Prostate gland (tissue), 2 donors: ENCODE results near the gene OR52I1. TPM values are rescaled to one million over a fixed set of nuclear protein-coding genes. Genes with fewer than 3 reads are reported as not detected.
A peak's percentile ranks its signal among the peaks of the same experiment; 100 is the strongest.

ENCODE experiments used
- DNase-seq: peaks from one replicate; pipeline ENCODE4 v3.0.0-alpha.2; 2019; ENCODE audit warnings: low spot score
- H3K27ac ChIP-seq, 2 donors: fragments of 200-600 bp; sonication (generic); 2 replicates each; pipeline ENCODE4 v1.5.1; 2017 to 2019
- H3K27me3 ChIP-seq: fragments of 200-600 bp; sonication (generic); replicated peaks from 2 replicates; pipeline ENCODE4 v1.5.1; 2019; ENCODE audit not compliant: insufficient read depth
- H3K36me3 ChIP-seq, 2 donors: fragments of 200-600 bp; sonication (generic); 1 replicate in 1 of 2; 2 replicates in 1 of 2; pipeline versions ENCODE4 v1.5.1 to v1.8.1; 2017 to 2019
- H3K4me1 ChIP-seq: fragments of 200-600 bp; sonication (generic); replicated peaks from 2 replicates; pipeline ENCODE4 v1.5.1; 2019
- H3K4me3 ChIP-seq, 2 donors: fragments of 200-600 bp; sonication (generic); 2 replicates each; pipeline ENCODE4 v1.5.1; 2017 to 2019
- H3K9me3 ChIP-seq: fragments of 200-600 bp; sonication (generic); 2 replicates; pipeline ENCODE4 v1.5.1; 2017
- POLR2A ChIP-seq: fragments of 450-650 bp; IDR thresholded peaks from one replicate; pipeline ENCODE4 v1.6.1; 2016; ENCODE audit warnings: antibody characterized with exemption, mild to moderate bottlenecking
- POLR2AphosphoS5 ChIP-seq: sonication (generic); formaldehyde crosslinking; IDR thresholded peaks from one replicate; pipeline ENCODE4 v1.6.1; 2017; ENCODE audit warnings: antibody characterized with exemption
- WGBS: methylation state at CpG from one replicate; pipeline ENCODE4 v1.1.5; 2018; 5-methylcytosine and 5-hydroxymethylcytosine counted together
- intact Hi-C: fragments of 100-400 bp; cut with DNase I; formaldehyde crosslinking; loops from one replicate; pipeline ENCODE4 v1.14.2; 2022
- total RNA-seq, 2 donors: library from RNA; depleted of rRNA; stranded (reverse); fragments of >200 nt; gene quantifications; one replicate each; pipeline ENCODE4 v1.1.0, GENCODE V29; 2016
- TF ChIP-seq, protein P1 (sequence below), 4 experiments: fragments of 200-600 bp in 2 of 4; fragments of 450-650 bp in 2 of 4; sonication (generic) in 2 of 4; IDR thresholded peaks; 1 replicate in 3 of 4; 2 replicates in 1 of 4; pipeline ENCODE4 v1.5.1; 2016 to 2019; ENCODE audit warnings: antibody characterized with exemption in 4 of 4, mild to moderate bottlenecking in 2 of 4, moderate library complexity in 2 of 4

OR52I1 gene, protein sequence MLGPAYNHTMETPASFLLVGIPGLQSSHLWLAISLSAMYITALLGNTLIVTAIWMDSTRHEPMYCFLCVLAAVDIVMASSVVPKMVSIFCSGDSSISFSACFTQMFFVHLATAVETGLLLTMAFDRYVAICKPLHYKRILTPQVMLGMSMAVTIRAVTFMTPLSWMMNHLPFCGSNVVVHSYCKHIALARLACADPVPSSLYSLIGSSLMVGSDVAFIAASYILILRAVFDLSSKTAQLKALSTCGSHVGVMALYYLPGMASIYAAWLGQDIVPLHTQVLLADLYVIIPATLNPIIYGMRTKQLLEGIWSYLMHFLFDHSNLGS
- total RNA-seq: not detected

DNA sequence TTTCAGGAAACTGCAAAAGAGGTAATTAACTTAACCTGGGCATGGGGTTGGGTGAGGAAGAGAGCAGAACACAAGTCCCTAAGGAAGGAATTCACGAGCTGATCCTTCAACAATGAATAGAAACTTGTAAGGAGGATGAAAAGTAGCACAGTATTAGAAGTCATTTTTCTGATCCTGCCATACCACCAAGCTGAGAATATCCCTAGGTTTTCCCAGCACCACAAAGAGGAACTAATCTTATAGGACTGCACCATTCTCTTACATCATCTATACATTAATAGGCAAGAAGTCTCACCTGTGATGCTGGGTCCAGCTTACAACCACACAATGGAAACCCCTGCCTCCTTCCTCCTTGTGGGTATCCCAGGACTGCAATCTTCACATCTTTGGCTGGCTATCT is at the start of gene OR52I1:
Gene OR52I1 (plus strand): TSS at position 301 of the 400 bp plus-strand sequence. CDS start 0 bp downstream, at position 301.
- H3K27ac ChIP-seq: no peak within 1 kb of the TSS
- WGBS: 83% methylated on average over 1 of the region's 1 CpG
- no peaks in the 10 kb centered on the region for H3K4me1 ChIP-seq
- no peak within 1 kb of the TSS for H3K4me3 ChIP-seq
- DNase-seq: no peak
- no peaks in the 10 kb centered on the region for H3K36me3 ChIP-seq
- intact Hi-C loops: no loop called here
- H3K27me3 ChIP-seq: no peaks in the 10 kb centered on the region
- H3K9me3 ChIP-seq: no peaks in the 10 kb centered on the region
- TF ChIP-seq POLR2AphosphoS5 (no peak), POLR2A (no peak)
- TF ChIP-seq, protein P1, sequence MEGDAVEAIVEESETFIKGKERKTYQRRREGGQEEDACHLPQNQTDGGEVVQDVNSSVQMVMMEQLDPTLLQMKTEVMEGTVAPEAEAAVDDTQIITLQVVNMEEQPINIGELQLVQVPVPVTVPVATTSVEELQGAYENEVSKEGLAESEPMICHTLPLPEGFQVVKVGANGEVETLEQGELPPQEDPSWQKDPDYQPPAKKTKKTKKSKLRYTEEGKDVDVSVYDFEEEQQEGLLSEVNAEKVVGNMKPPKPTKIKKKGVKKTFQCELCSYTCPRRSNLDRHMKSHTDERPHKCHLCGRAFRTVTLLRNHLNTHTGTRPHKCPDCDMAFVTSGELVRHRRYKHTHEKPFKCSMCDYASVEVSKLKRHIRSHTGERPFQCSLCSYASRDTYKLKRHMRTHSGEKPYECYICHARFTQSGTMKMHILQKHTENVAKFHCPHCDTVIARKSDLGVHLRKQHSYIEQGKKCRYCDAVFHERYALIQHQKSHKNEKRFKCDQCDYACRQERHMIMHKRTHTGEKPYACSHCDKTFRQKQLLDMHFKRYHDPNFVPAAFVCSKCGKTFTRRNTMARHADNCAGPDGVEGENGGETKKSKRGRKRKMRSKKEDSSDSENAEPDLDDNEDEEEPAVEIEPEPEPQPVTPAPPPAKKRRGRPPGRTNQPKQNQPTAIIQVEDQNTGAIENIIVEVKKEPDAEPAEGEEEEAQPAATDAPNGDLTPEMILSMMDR (IDR thresholded peaks at IDR 0.05): no peak

DNA sequence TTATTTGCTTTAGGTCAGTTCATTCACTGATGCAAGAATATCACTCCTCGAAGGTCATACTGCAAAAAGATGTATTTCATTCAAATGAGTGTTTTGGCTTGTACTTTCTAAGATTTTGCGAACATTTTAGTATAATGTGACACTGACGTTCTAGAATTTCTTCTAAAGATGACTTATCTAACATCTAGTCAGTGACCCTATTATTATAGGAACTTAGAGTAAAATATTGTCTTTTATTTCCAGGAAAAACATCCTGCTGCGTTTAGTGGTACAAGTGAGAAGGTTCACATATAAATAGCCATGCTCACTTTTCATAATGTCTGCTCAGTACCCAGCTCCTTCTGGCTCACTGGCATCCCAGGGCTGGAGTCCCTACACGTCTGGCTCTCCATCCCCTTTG is 48.9 kb upstream of the OR52I1 start, which contains the start of gene OR52M1:
Gene OR52M1 (plus strand): TSS at position 301 of the 400 bp plus-strand sequence. CDS start 0 bp downstream, at position 301.
- no peak within 1 kb of the TSS for H3K4me3 ChIP-seq
- no peak for DNase-seq
- TF ChIP-seq POLR2A: no peak
- TF ChIP-seq, protein P1 (IDR thresholded peaks at IDR 0.05): no peak
- TF ChIP-seq POLR2AphosphoS5: no peak
- no peaks in the 10 kb centered on the region for H3K27me3 ChIP-seq
- WGBS: 92% methylated on average over 5 of the region's 5 CpGs
- no peaks in the 10 kb centered on the region for H3K4me1 ChIP-seq
- no peak within 1 kb of the TSS for H3K27ac ChIP-seq
- H3K9me3 ChIP-seq: no peaks in the 10 kb centered on the region
- intact Hi-C loops: no loop called here
- H3K36me3 ChIP-seq: no peaks in the 10 kb centered on the region

DNA sequence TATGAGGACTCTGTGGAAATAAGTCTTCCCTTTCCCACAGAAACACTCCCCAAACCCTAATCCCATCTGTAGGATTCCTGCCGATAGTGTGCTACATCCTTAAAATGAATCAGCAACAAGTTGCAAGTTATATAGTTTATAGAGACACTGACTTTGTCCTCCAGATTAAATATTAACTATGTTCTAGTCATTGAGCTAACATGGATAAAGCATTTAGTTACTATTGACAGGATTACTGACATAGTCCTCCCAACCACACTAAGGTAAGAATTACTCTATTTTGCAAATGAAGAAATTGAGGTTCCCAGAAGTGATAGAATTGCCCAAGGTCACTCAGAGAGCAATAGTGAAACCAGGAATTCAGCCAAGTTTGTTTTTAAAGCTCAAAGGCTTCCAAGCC is 47.0 kb upstream of the OR52I1 start:
- WGBS: 23% methylated on average over 1 of the region's 1 CpG
- no peak overlapping the region for H3K27ac ChIP-seq
- no peaks in the 10 kb centered on the region for H3K9me3 ChIP-seq
- H3K36me3 ChIP-seq: no peaks in the 10 kb centered on the region
- no peaks in the 10 kb centered on the region for H3K4me1 ChIP-seq
- intact Hi-C loops: no loop called here
- no peak overlapping the region for H3K4me3 ChIP-seq
- no peak for TF ChIP-seq POLR2AphosphoS5
- DNase-seq: no peak
- H3K27me3 ChIP-seq: no peaks in the 10 kb centered on the region

DNA sequence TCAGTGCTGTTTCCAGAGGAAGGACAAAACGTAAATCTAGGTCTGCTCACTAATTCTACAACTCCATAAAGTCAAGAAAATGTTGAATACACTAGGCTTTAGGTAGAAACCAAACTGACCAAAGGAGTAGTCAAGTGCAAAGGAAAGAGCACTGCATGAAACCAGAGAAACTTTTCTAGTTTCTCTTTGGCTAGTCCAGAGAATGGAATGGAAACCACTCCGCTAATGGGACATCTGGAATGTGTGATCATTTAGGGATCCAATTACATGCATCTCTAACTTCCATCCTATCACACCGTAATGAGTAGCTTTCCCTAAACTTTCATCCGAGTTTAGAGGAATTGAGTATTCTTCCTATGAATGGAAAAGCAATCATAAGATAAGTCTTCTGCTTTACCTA is 46.4 kb upstream of the OR52I1 start:
- Histone ChIP-seq H3K36me3 (no peaks in the 10 kb centered on the region), H3K27me3 (no peaks in the 10 kb centered on the region), H3K4me3 (no peak overlapping the region), H3K27ac (no peak overlapping the region), H3K9me3 (no peaks in the 10 kb centered on the region), H3K4me1 (no peaks in the 10 kb centered on the region)
- TF ChIP-seq POLR2AphosphoS5: no peak
- TF ChIP-seq, protein P1 (IDR thresholded peaks at IDR 0.05): no peak
- TF ChIP-seq POLR2A: no peak
- DNase-seq: no peak
- WGBS: 73% methylated on average over 4 of the region's 4 CpGs
- intact Hi-C loops: no loop called here

DNA sequence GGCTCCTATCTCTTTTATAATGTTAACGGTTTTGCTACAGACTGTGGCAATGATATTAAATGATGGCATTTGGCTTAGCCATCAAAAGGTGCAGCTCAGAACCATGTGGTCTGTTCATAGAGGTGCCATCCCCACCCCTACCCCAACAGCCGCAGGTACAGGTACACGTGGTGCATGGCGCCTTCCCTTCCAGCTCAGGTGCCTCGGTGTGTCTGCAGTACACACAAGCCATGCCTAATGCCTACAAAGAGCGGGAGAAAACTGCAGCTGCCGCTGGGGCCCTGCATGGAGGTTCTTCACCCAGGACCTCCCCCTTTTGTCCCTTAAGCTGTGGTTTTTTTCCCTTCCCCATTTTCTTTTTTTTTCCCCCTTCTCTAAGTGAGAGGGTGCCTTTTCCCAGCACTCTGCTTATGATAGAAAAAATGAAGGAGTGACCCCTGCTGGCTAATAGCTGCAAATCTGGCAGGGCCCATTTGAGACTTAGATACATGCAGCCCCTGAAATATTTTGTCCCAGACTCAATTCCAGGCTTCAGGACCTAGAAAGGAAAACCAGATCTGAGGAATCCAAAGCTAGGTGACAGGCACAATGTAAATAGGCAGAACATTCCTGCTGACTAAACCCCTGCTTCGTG is 42.4 kb upstream of the OR52I1 start:
- Histone ChIP-seq H3K4me1 (no peaks in the 10 kb centered on the region), H3K4me3 (no peak overlapping the region), H3K27ac (no peak overlapping the region), H3K36me3 (no peaks in the 10 kb centered on the region), H3K27me3 (no peaks in the 10 kb centered on the region), H3K9me3 (no peaks in the 10 kb centered on the region)
- no peak for DNase-seq
- TF ChIP-seq, protein P1 (IDR thresholded peaks at IDR 0.05): peak in 2 of 4 experiments; percentile 16 to 19
- TF ChIP-seq POLR2A: no peak
- TF ChIP-seq POLR2AphosphoS5: no peak
- WGBS: 84% methylated on average over 8 of the region's 8 CpGs
- intact Hi-C loops: no loop called here
